ENCODE data around the gene ATP8A1.

DNA sequence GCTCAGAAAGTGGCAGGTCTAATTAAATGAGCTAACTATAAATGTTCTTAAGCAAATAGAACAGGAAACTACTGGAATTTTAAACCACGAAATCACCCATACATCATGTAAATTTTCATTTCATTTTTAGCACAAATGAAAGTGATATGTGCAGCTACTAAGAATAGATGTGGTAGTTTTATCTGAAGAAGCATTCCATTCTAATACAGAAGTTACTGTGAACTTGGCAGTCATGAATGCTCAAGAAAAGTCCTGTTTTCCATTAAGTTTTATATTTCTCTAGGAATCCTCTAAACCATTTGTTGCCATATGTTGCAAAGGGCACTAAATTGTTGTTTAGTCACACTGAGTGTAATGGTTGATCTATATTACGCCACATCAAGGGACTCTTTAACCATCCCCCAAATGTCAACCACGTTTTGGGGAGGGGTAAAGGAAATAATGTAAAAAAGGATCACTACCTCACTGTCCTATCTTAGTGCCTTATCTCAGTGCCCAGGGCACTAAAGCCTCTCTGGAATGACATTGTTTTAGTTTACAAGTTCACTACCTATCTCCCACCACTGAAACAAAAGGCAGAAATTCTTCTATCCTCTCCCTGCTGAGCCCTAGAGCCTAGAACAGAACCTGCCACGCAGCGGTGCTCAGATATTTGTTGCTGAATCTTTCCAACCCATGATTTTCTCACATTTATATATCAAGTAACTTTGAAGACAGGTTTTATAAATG is 141.6 kb downstream of the ATP8A1 start:
- TF ChIP-seq POLR2AphosphoS5 (IDR thresholded peaks at IDR 0.05): no peak
- TF ChIP-seq, protein P1, sequence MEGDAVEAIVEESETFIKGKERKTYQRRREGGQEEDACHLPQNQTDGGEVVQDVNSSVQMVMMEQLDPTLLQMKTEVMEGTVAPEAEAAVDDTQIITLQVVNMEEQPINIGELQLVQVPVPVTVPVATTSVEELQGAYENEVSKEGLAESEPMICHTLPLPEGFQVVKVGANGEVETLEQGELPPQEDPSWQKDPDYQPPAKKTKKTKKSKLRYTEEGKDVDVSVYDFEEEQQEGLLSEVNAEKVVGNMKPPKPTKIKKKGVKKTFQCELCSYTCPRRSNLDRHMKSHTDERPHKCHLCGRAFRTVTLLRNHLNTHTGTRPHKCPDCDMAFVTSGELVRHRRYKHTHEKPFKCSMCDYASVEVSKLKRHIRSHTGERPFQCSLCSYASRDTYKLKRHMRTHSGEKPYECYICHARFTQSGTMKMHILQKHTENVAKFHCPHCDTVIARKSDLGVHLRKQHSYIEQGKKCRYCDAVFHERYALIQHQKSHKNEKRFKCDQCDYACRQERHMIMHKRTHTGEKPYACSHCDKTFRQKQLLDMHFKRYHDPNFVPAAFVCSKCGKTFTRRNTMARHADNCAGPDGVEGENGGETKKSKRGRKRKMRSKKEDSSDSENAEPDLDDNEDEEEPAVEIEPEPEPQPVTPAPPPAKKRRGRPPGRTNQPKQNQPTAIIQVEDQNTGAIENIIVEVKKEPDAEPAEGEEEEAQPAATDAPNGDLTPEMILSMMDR (IDR thresholded peaks at IDR 0.05 in 8 of 11, conservative IDR thresholded peaks at IDR 0.05 in 3 of 11): no peak
